ENCODE measurements around the gene SDR42E2. TPM values are rescaled to one million over a fixed set of nuclear protein-coding genes. Genes with fewer than 3 reads are reported as not detected.

Gene SDR42E2
- total and polyA plus RNA-seq, 2 of the 4 experiments (the other 2 are of a cell fraction) = not detected

DNA sequence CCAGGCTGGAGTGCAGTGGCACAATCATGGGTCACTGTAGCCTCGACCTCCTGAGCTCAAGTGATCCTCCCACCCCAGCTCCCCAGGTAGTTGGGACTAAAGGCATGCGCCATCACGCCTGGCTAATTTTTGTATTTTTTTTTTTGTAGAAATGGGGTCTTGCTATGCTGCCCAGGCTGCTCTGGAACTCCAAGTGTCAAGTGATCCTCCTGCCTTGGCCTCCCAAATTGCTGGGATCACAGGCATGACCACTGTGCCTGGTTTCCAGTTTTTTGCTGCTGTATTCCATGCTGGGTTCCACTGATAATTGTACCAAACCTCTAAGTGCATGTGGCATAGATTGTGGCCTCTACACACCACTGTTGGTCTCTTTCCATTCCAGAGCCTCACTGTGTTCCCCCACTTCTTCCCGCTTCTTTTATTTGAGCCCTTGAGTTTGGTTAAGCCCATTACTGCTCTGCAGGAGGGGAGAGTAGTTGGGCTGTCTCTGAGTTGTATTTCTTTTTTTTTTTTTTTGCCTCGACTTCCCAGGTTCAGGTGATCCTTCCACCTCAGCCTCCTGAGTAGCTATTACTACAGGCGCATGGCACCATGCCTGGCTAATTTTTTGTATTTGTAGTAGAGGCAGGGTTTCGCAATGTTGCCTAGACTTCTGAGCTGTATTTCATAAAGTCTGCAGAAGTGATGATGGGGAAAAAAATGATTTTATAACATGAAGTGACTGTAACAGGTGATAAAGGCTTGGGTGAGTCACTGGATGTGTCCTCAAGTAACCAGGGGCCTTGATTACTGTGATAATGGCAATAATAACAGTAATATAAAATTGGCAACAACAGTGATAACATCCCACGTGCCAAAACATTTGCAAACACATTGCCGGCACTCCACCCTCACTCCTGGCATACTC lies 73.8 kb downstream of the SDR42E2 start:
- Histone ChIP-seq H3K27ac (ENCODE audit: insufficient read depth, low read length) (no peak overlapping the region), H3K9ac (ENCODE audit: low read depth, low read length) (no peak overlapping the region), H4K5ac (ENCODE audit: low read depth, low read length) (no peak overlapping the region), H4K91ac (ENCODE audit: insufficient read depth, low read depth, low read length) (no peak overlapping the region), H3K4me2 (ENCODE audit: low read depth, low read length) (no peak overlapping the region), H3K79me1 (ENCODE audit: low read depth in 1 of 2, low read length in 2 of 2) (peaks cover 10 to 23% of the 10 kb centered on the region in 2 experiments; a peak in 3 of 4 replicates), H2BK15ac (ENCODE audit: low read depth, low read length) (no peak overlapping the region), H2AK5ac (ENCODE audit: low read depth, low read length) (no peak overlapping the region), H3K9me3 (ENCODE audit: control insufficient read depth, insufficient read depth, low read length) (no peaks in the 10 kb centered on the region), H4K20me1 (ENCODE audit: insufficient read depth, low read length) (peaks cover 6% of the 10 kb centered on the region; the same call in 1 of the 2 replicates), H2BK20ac (ENCODE audit: low read depth, low read length) (no peak overlapping the region), H3K4ac (ENCODE audit: low read depth, low read length) (no peak overlapping the region), H2AFZ (replicated peaks; ENCODE audit: low read length, poor library complexity) (no peak overlapping the region), H3K4me1 (ENCODE audit: control insufficient read depth, insufficient read depth, low read length) (no peaks in the 10 kb centered on the region), H3K56ac (ENCODE audit: extremely low read depth, insufficient read depth, low read length) (no peak overlapping the region), H4K8ac (ENCODE audit: low read depth in 2 of 2, low read length in 2 of 2) (no peak overlapping the region), H2BK5ac (ENCODE audit: low read depth, low read length, poor library complexity, severe bottlenecking) (no peak overlapping the region), H3K18ac (ENCODE audit: low read depth, low read length) (no peak overlapping the region), H3K9me1 (ENCODE audit: insufficient read depth, low read length) (no peaks in the 10 kb centered on the region; the same call in none of the 2 replicates), H2AK9ac (replicated peaks; ENCODE audit: low read depth, low read length, poor library complexity) (no peak overlapping the region), H3K4me3 (ENCODE audit: insufficient read depth, low read depth, low read length) (no peak overlapping the region), H2BK120ac (ENCODE audit: low read depth, low read length) (no peak overlapping the region), H3K14ac (replicated peaks; ENCODE audit: low read depth, low read length) (no peak overlapping the region), H3K27me3 (ENCODE audit: control insufficient read depth, insufficient read depth, low read length) (no peaks in the 10 kb centered on the region), H3K36me3 (ENCODE audit: control insufficient read depth, insufficient read depth, low read length) (peaks cover 8% of the 10 kb centered on the region), H3K23ac (ENCODE audit: low read depth, low read length) (no peak overlapping the region)
- peak; percentile 77 for TF ChIP-seq CEBPB (IDR thresholded peaks at IDR 0.05; ENCODE audit: low read depth, low read length)
- TF ChIP-seq NFE2L2 (IDR thresholded peaks at IDR 0.05; ENCODE audit: low read depth, low read length) = no peak
- TF ChIP-seq MAZ (IDR thresholded peaks at IDR 0.05; ENCODE audit: borderline replicate concordance, low read depth, low read length) = no peak
- TF ChIP-seq RCOR1 (IDR thresholded peaks at IDR 0.05; ENCODE audit: insufficient replicate concordance, low read length) = no peak
- DNase-seq = no peak
- in situ Hi-C loops (cut with MboI; ENCODE audit: low sequenced_read_pairs) = no loop called here
- BruUV-seq (replicated peaks) = no TSS peak
- WGBS, 2 experiments (ENCODE audit: extremely low coverage in 2 of 2, insufficient read length in 1 of 2) = 100% methylated on average over 1 of the region's 9 CpGs; no CpG with 5 or more reads in 1 of the 2 experiments
- ATAC-seq (ENCODE audit: low read depth) = no peak
- ChIA-PET POLR2A (ENCODE audit: unreplicated experiment) (interaction anchor here (0.6 kb wide), 1 partner anchor 221 kb away, joined by 13 read pairs; no protein-coding TSS in a partner anchor), CTCF (no interaction called here)
- intact Hi-C loops (cut with micrococcal nuclease) = no loop called here
- dilution Hi-C loops (cut with HindIII; ENCODE audit: low sequenced_read_pairs, unreplicated experiment) = no loop called here

Data from IMR-90 (cell line).